ENCODE measurements around the gene ROBO2.

ROBO2 gene

GRCh38 chr3:77102951-77103769, 63.3 kb downstream of the ROBO2 start:
- no peak for DNase-seq (ENCODE audit: low read depth, low spot score)

GRCh38 chr3:77122652-77123051, 82.8 kb downstream of the ROBO2 start:
- DNase-seq (ENCODE audit: low read depth, low spot score) = no peak

DNA sequence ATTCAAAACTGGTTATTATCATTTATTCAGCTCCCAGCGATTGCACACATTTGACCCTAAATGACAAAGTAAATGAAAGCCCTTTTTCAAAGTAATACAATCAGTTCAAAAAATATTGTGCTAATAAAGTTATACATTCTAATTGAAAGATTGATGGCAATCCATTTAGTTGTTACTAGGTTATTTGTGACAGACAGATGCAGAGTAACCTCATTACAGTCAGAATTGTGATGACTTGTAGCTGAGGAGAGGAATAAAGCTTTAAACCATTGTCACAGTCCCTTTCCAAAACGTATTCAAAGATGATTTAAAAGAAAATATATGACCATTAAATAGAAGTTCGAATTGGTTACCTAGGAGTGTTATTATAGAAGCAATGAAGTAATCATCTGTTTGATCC, 86.1 kb downstream of the ROBO2 start:
- no peak for DNase-seq (ENCODE audit: low read depth, low spot score)

- no peak for DNase-seq (ENCODE audit: low read depth, low spot score)
These were observed 94.9 kb downstream of the ROBO2 start for GRCh38 chr3:77134769-77135168.

- DNase-seq (ENCODE audit: low read depth, low spot score) = no peak
These were observed 97.7 kb downstream of the ROBO2 start for GRCh38 chr3:77137559-77137958.

DNA sequence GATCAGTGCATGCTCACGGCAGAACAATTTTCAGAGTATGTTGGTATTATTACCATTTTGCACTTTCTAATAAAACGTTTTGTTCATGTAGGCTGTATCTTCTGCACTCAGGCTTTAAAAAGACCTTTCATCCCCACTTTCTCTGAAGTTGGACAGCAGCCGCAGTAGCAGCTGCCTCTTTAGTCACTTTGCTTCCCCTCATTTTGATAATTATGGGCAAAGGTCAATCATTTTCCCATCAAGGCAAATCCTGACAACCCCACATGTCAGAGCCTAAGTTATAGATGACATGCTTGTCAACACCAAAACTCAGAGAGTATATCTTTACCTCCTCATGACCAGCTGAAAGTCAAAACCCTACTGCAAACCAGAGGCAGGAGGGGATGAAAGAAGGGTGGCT, 99.7 kb downstream of the ROBO2 start:
- DNase-seq (ENCODE audit: low read depth, low spot score) = no peak

DNA sequence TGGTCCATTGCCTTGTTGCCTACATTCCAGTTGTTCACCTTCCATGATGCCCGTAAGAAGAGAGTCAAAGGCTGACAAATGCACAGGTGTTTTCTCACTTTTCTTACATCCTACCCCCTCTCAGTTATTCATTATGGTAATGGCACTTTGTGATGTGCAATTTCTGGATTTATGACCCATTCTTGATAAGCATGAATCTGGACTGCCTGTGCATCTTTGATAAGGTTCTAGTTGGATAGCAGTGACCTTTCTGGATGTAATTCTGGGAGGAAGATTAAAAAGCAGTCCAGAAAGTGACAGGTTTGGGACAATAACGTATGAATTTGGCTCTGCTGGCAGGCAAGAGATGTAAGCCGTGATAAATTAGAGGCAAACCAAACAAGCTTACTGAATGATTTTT, 101.5 kb downstream of the ROBO2 start:
- DNase-seq (ENCODE audit: low read depth, low spot score) = no peak

DNA sequence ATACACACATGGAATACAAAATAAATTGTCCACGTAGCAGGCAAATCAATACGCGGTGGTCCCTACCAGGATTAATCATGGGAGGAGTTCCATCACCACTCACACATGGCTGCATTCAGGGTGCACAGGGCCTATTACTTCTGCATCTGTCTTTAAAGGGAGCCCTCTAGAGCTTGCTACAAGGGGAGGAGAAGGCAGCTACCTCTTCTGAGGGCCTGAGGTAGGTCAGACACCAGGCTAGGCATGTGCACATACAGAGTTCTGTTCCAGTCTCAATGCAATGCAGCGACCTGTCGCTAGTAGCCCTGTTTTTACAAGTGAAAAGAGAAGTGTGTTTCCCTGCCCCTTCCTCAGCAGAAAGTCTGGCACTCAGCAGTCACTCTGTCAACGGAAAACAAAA, 102.7 kb downstream of the ROBO2 start:
- DNase-seq (ENCODE audit: low read depth, low spot score) = no peak

- DNase-seq (ENCODE audit: low read depth, low spot score) = no peak
These were observed 106.1 kb downstream of the ROBO2 start for GRCh38 chr3:77146004-77146403.

- DNase-seq (ENCODE audit: low read depth, low spot score) = no peak
These were observed 108.1 kb downstream of the ROBO2 start for GRCh38 chr3:77147836-77148578.

- no peak for DNase-seq (ENCODE audit: low read depth, low spot score)
These were observed 109.5 kb downstream of the ROBO2 start for GRCh38 chr3:77149382-77149781.

GRCh38 chr3:77150028-77150427, 110.1 kb downstream of the ROBO2 start:
- DNase-seq (ENCODE audit: low read depth, low spot score) = no peak

GRCh38 chr3:77150759-77151158, 110.9 kb downstream of the ROBO2 start:
- DNase-seq (ENCODE audit: low read depth, low spot score) = no peak

GRCh38 chr3:77158730-77159581, 119.1 kb downstream of the ROBO2 start:
- DNase-seq (ENCODE audit: low read depth, low spot score) = no peak

- no peak for DNase-seq (ENCODE audit: low read depth, low spot score)
These were observed 121.1 kb downstream of the ROBO2 start for GRCh38 chr3:77160931-77161497.

GRCh38 chr3:77169823-77170222, 129.9 kb downstream of the ROBO2 start:
- no peak for DNase-seq (ENCODE audit: low read depth, low spot score)

DNA sequence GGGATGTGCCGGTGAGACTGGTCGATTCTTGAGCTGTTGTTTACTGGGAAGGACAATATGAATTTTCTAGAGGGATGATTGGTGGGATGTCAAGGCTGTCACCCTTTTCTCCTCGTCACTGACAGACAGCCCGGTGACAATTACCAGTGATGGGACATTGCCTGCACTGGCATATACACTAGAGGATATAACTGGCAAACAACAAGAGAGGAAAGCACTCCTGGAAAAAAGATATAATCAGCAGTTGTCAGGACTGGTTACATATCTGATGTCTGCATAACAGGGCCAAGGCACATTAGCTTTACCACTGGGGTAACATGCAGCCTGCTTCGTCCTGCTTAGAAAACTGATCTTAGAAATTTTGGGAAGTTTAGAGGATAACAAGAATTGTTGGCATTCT, 131.1 kb downstream of the ROBO2 start:
- DNase-seq (ENCODE audit: low read depth, low spot score) = no peak

- DNase-seq (ENCODE audit: low read depth, low spot score) = no peak
These were observed 139.9 kb downstream of the ROBO2 start for GRCh38 chr3:77179762-77180161.

DNA sequence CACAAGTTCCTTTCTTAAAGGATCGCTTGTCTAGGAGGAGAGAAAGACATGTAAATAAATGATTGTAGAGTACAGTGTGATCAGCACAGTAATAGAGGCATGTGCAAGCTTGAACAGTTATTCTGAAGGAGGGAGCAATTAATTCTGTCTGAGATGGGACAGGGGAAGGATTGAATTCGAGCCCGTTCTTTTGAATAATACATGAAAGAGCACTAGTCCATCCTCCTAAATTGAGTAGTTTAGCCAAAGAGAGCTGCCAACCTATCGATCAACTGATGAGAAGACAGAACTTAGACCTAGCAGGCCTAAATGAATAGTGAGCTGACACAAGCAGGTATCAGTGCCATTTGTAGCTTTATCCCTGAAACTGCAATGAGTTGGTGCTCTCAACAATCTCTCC, 142.4 kb downstream of the ROBO2 start:
- DNase-seq (ENCODE audit: low read depth, low spot score) = no peak

DNA sequence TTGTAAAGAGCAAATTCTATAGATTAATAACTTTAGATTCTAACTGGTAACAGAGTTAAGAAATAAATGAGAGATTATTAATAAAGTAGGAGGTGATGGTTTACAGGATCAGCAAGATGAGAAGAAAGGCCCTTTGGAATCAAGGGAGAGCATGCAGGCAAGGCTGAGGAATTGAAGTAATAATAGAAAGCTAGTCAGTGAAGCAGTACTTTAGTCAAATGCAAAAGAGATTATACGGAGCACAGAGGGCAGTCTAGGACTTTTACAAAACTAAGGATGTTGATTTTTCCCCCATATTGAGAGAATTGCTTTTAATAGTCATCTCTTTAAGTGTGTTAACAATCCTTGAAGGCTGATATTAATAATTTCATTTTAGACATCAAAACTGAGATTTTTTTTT, 146.4 kb downstream of the ROBO2 start:
- no peak for DNase-seq (ENCODE audit: low read depth, low spot score)

GRCh38 chr3:77186728-77187127, 146.8 kb downstream of the ROBO2 start:
- no peak for DNase-seq (ENCODE audit: low read depth, low spot score)

DNA sequence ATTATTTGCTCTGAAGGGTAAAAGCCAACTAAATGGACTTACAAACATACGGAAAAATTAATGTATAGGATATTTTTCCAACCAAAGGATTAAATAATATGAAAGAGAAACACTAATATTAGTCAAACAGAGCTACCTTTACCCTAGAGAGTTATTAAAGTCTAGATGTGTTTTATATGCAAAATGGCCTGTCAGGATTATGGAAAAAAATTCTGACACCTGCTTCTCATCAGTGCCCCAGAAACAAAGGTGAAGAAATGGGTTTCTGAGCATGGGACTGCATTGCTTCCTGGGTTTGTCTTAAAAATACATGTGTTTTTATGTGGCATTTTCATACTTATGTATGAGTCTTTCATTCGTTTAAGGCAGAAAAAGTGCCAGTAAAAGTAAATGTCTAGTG, 148.3 kb downstream of the ROBO2 start:
- DNase-seq (ENCODE audit: low read depth, low spot score) = no peak

All from activated naive CD8-positive, alpha-beta T cell treated with anti-CD3 and anti-CD28 coated beads, Interleukin-2, amount 50 U/mL, for 16 hours (primary cell).